Natural killer cell (primary cell): ENCODE results near the gene RPL41. TPM values are rescaled to one million over a fixed set of nuclear protein-coding genes. Genes with fewer than 3 reads are reported as not detected.
A peak's percentile ranks its signal among the peaks of the same experiment; 100 is the strongest.

Experiments
- ATAC-seq, 3 donors: fragments of 150-1000 bp in 2 of 3; fragments of 200-7000 bp in 1 of 3; cut with Tn5 transposase; 1 replicate in 1 of 3; 2 replicates in 2 of 3; pipeline ENCODE4 v1.10.0; 2021; ENCODE audit warnings: mild to moderate bottlenecking in 2 of 3, moderate library complexity in 2 of 3
- DNase-seq, 2 donors: peaks; one replicate each; pipeline versions ENCODE4 v3.0.0 to v3.0.0-alpha.2; 2013 to 2021; ENCODE audit warnings: mixed read lengths in 1 of 2
- H3K27ac ChIP-seq: one replicate; pipeline ENCODE4 v1.5.1; 2013; ENCODE audit warnings: mild to moderate bottlenecking, low read length
- H3K27me3 ChIP-seq: one replicate; pipeline ENCODE4 v1.6.1; 2013; ENCODE audit warnings: low read length; ENCODE audit not compliant: control insufficient read depth, insufficient read depth
- H3K36me3 ChIP-seq: one replicate; pipeline ENCODE4 v1.6.1; 2013; ENCODE audit warnings: low read length; ENCODE audit not compliant: control insufficient read depth, insufficient read depth
- H3K4me1 ChIP-seq: one replicate; pipeline ENCODE4 v1.6.1; 2013; ENCODE audit warnings: low read length; ENCODE audit not compliant: control insufficient read depth, insufficient read depth
- H3K4me3 ChIP-seq: one replicate; pipeline ENCODE4 v1.5.1; 2013; ENCODE audit warnings: low read length
- H3K9me3 ChIP-seq: one replicate; pipeline ENCODE4 v1.6.1; 2013; ENCODE audit warnings: low read length; ENCODE audit not compliant: control insufficient read depth, insufficient read depth
- H3K27ac Mint-ChIP-seq, 2 donors: one replicate each; pipeline ENCODE4 v1.8.0; 2022; ENCODE audit warnings: mild to moderate bottlenecking in 2 of 2, mixed read lengths in 2 of 2, moderate library complexity in 1 of 2
- H3K27me3 Mint-ChIP-seq, 2 donors: one replicate each; pipeline ENCODE4 v1.8.0; 2022; ENCODE audit warnings: low read depth in 2 of 2, mixed read lengths in 2 of 2
- H3K36me3 Mint-ChIP-seq: one replicate; pipeline ENCODE4 v1.8.0; 2022; ENCODE audit warnings: mixed read lengths
- H3K4me1 Mint-ChIP-seq, 2 donors: one replicate each; pipeline ENCODE4 v1.8.0; 2022; ENCODE audit warnings: mixed read lengths in 2 of 2
- H3K4me3 Mint-ChIP-seq: one replicate; pipeline ENCODE4 v1.8.0; 2022; ENCODE audit warnings: mild to moderate bottlenecking, moderate library complexity, mixed read lengths
- H3K9me3 Mint-ChIP-seq, 2 donors: one replicate each; pipeline ENCODE4 v1.8.0; 2022; ENCODE audit warnings: mixed read lengths in 2 of 2
- CTCF ChIP-seq: fragments of 200-600 bp; IDR thresholded peaks from one replicate; pipeline ENCODE4 v1.8.0; 2022; ENCODE audit warnings: antibody characterized with exemption
- WGBS: methylation state at CpG from one replicate; pipeline ENCODE4 v1.1.7; 2013; ENCODE audit warnings: missing lambda C conversion rate; ENCODE audit not compliant: insufficient coverage; 5-methylcytosine and 5-hydroxymethylcytosine counted together
- intact Hi-C: fragments of 100-400 bp; cut with micrococcal nuclease; formaldehyde crosslinking; loops from one replicate; pipeline ENCODE4 v1.14.2; 2022
- total RNA-seq, 4 donors: library from RNA; stranded (reverse); fragments of 120-200 nt in 1 of 4; gene quantifications; one replicate each; pipeline versions ENCODE4 v1.2.3 to v1.2.4, GENCODE V29; 2013 to 2022

RPL41 gene
- total RNA-seq, 3 donors from 2014 or later (not counting 1 experiment from before 2014, with no cell fraction given) = 2,342 to 3,083 (median 3,009) TPM

DNA sequence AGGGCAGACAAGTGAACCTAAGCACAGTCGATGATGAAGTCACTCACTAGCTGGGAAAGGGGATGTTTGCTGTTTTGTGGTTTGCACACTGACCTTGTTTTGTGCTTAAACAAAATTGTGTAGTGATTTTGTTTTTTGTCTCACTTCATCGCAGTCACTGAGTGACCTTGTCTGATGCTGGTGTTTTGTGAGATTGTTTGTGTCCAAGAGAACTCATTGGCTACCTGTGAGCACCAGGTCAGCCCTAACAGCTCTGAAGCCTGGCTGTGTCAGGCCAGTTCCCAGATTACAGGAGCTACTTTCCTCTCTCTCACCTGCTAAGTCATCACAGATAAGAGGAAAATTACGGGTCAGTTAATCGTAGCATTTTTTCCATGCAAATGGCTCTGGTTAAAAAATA is 7.7 kb downstream of the RPL41 start:
- Mint-ChIP-seq H3K36me3 (no peaks in the 10 kb centered on the region), H3K4me3 (no peak overlapping the region), H3K27ac (peak overlapping the region; percentile 70 to 88), H3K4me1 (peaks cover 36 to 44% of the 10 kb centered on the region in 2 donors), H3K9me3 (no peaks in the 10 kb centered on the region), H3K27me3 (no peaks in the 10 kb centered on the region)
- TF ChIP-seq CTCF = no peak
- Histone ChIP-seq H3K9me3 (no peaks in the 10 kb centered on the region), H3K4me1 (peaks cover 29% of the 10 kb centered on the region), H3K36me3 (peaks cover 25% of the 10 kb centered on the region), H3K27me3 (no peaks in the 10 kb centered on the region), H3K4me3 (no peak overlapping the region), H3K27ac (no peak overlapping the region)
- intact Hi-C loops = no loop called here
- 66% methylated on average over 4 of the region's 4 CpGs for WGBS
- ATAC-seq = no peak
- no peak for DNase-seq

GRCh38 chr12:56126732-56127239 is 10.4 kb downstream of the RPL41 start:
- intact Hi-C loops = loop anchor here (1.0 to 5.0 kb wide), 4 partner anchors 8 to 388 kb away; partner anchors contain the start of genes CNPY2 and ZC3H10
- Mint-ChIP-seq H3K9me3 (no peaks in the 10 kb centered on the region), H3K27ac (peak overlapping the region; percentile 88 to 93), H3K36me3 (peaks cover 11% of the 10 kb centered on the region), H3K4me1 (peaks cover 52 to 63% of the 10 kb centered on the region in 2 donors), H3K27me3 (no peaks in the 10 kb centered on the region), H3K4me3 (peak overlapping the region; percentile 97)
- H3K27me3 ChIP-seq = no peaks in the 10 kb centered on the region
- no peak for TF ChIP-seq CTCF
- H3K4me1 ChIP-seq = peaks cover 45% of the 10 kb centered on the region
- H3K36me3 ChIP-seq = peaks cover 25% of the 10 kb centered on the region
- DNase-seq (peak in 1 of 2 donors; percentile 37), ATAC-seq (no peak)
- 36% methylated on average over 3 of the region's 3 CpGs for WGBS
- no peak overlapping the region for H3K4me3 ChIP-seq
- H3K9me3 ChIP-seq = no peaks in the 10 kb centered on the region
- peak overlapping the region; percentile 83 for H3K27ac ChIP-seq

- intact Hi-C loops = loop anchor here (2.0 to 5.0 kb wide), 2 partner anchors 190 to 389 kb away; partner anchors contain the start of gene CNPY2
- H3K4me1 Mint-ChIP-seq = peaks cover 52 to 68% of the 10 kb centered on the region in 2 donors
- Histone ChIP-seq H3K9me3 (no peaks in the 10 kb centered on the region), H3K4me3 (no peak overlapping the region), H3K36me3 (peaks cover 28% of the 10 kb centered on the region), H3K4me1 (peaks cover 45% of the 10 kb centered on the region), H3K27me3 (no peaks in the 10 kb centered on the region), H3K27ac (peak overlapping the region; percentile 83)
- TF ChIP-seq CTCF = no peak
- peak overlapping the region; percentile 88 to 93 for H3K27ac Mint-ChIP-seq
- 0% methylated on average over 3 of the region's 8 CpGs for WGBS
- H3K4me3 Mint-ChIP-seq = peak overlapping the region; percentile 97
- no peaks in the 10 kb centered on the region for H3K9me3 Mint-ChIP-seq
- no peaks in the 10 kb centered on the region for H3K27me3 Mint-ChIP-seq
- ATAC-seq (no peak), DNase-seq (no peak)
- H3K36me3 Mint-ChIP-seq = peaks cover 18% of the 10 kb centered on the region
Measured at GRCh38 chr12:56127485-56127887, 11.1 kb downstream of the RPL41 start.
